NT2/D1 (cell line): ENCODE results near the gene TMED10.

Experiments
- DNase-seq: peaks from one replicate; pipeline ENCODE4 v3.0.0-alpha.2; 2011; ENCODE audit warnings: low read depth, low spot score
- H3K27me3 ChIP-seq: 2 replicates; pipeline ENCODE4 v1.6.0; 2011; ENCODE audit warnings: mild to moderate bottlenecking; ENCODE audit not compliant: insufficient read length, insufficient read depth
- H3K36me3 ChIP-seq: 2 replicates; pipeline ENCODE4 v1.6.1; 2011; ENCODE audit warnings: mild to moderate bottlenecking, low read length, mixed read lengths; ENCODE audit not compliant: insufficient read depth, insufficient read length
- H3K4me1 ChIP-seq: 2 replicates; pipeline ENCODE4 v1.5.1; 2011; ENCODE audit not compliant: insufficient read depth, insufficient read length
- H3K4me3 ChIP-seq: 2 replicates; pipeline ENCODE4 v1.5.1; 2011; ENCODE audit warnings: low read depth; ENCODE audit not compliant: insufficient read length
- H3K9ac ChIP-seq: 2 replicates; pipeline ENCODE4 v1.6.0; 2011; ENCODE audit warnings: low read depth; ENCODE audit not compliant: insufficient read length
- H3K9me3 ChIP-seq: 2 replicates; pipeline ENCODE4 v1.5.1; 2011; ENCODE audit warnings: mild to moderate bottlenecking, low read length; ENCODE audit not compliant: insufficient read depth
- SUZ12 ChIP-seq: IDR thresholded peaks from 2 replicates; pipeline ENCODE4 v1.6.1; 2011; ENCODE audit not compliant: insufficient read length, insufficient read depth; ENCODE audit errors: extremely low read depth
- YY1 ChIP-seq: IDR thresholded peaks from 2 replicates; pipeline ENCODE4 v1.6.1; 2011; ENCODE audit not compliant: insufficient read length, insufficient read depth
- ZNF274 ChIP-seq: IDR thresholded peaks from 2 replicates; pipeline ENCODE4 v1.6.1; 2011; ENCODE audit warnings: mild to moderate bottlenecking, low read depth, low read length

Gene TMED10

GRCh38 chr14:75216427-75217006, 40.1 kb upstream of the TMED10 start:
- no peak for DNase-seq
- H3K27me3 ChIP-seq = no peaks in the 10 kb centered on the region
- TF ChIP-seq ZNF274 (no peak), SUZ12 (no peak), YY1 (no peak)
- no peaks in the 10 kb centered on the region for H3K36me3 ChIP-seq
- no peaks in the 10 kb centered on the region for H3K9me3 ChIP-seq
- no peak overlapping the region for H3K9ac ChIP-seq
- H3K4me3 ChIP-seq = no peak overlapping the region
- H3K4me1 ChIP-seq = peaks cover 4% of the 10 kb centered on the region

- Histone ChIP-seq H3K9me3 (no peaks in the 10 kb centered on the region), H3K27me3 (no peaks in the 10 kb centered on the region), H3K36me3 (no peaks in the 10 kb centered on the region), H3K4me3 (no peak overlapping the region), H3K4me1 (peaks cover 4% of the 10 kb centered on the region), H3K9ac (no peak overlapping the region)
- no peak for DNase-seq
- TF ChIP-seq SUZ12 = no peak
- TF ChIP-seq ZNF274 = no peak
- TF ChIP-seq YY1 = no peak
Observed at GRCh38 chr14:75215520-75215919, 39.1 kb upstream of the TMED10 start.

GRCh38 chr14:75214558-75214957, 38.1 kb upstream of the TMED10 start:
- no peak for DNase-seq
- Histone ChIP-seq H3K9ac (no peak overlapping the region), H3K9me3 (no peaks in the 10 kb centered on the region), H3K4me1 (no peaks in the 10 kb centered on the region), H3K36me3 (no peaks in the 10 kb centered on the region), H3K4me3 (no peak overlapping the region), H3K27me3 (no peaks in the 10 kb centered on the region)
- TF ChIP-seq ZNF274 (no peak), SUZ12 (no peak), YY1 (no peak)

GRCh38 chr14:75213172-75213571, 36.8 kb upstream of the TMED10 start:
- Histone ChIP-seq H3K9me3 (no peaks in the 10 kb centered on the region), H3K36me3 (no peaks in the 10 kb centered on the region), H3K4me3 (no peak overlapping the region), H3K9ac (no peak overlapping the region), H3K27me3 (no peaks in the 10 kb centered on the region), H3K4me1 (no peaks in the 10 kb centered on the region)
- DNase-seq = no peak
- TF ChIP-seq ZNF274 = no peak
- TF ChIP-seq YY1 = no peak
- no peak for TF ChIP-seq SUZ12

- H3K4me1 ChIP-seq = no peaks in the 10 kb centered on the region
Observed at GRCh38 chr14:75208843-75209242, 32.4 kb upstream of the TMED10 start.

GRCh38 chr14:75206190-75206589, 29.8 kb upstream of the TMED10 start:
- H3K4me3 ChIP-seq = no peak overlapping the region
- no peaks in the 10 kb centered on the region for H3K9me3 ChIP-seq
- TF ChIP-seq SUZ12 (no peak), YY1 (no peak), ZNF274 (no peak)
- DNase-seq = no peak
- no peaks in the 10 kb centered on the region for H3K27me3 ChIP-seq
- no peak overlapping the region for H3K9ac ChIP-seq
- H3K36me3 ChIP-seq = no peaks in the 10 kb centered on the region
- no peaks in the 10 kb centered on the region for H3K4me1 ChIP-seq

More at GRCh38 chr14:75208843-75209242, 32.4 kb upstream of the TMED10 start:
- no peaks in the 10 kb centered on the region for H3K9me3 ChIP-seq
- no peak overlapping the region for H3K9ac ChIP-seq
- H3K36me3 ChIP-seq = no peaks in the 10 kb centered on the region
- H3K4me3 ChIP-seq = no peak overlapping the region
- H3K27me3 ChIP-seq = no peaks in the 10 kb centered on the region
- no peak for DNase-seq
- TF ChIP-seq SUZ12 (no peak), YY1 (no peak), ZNF274 (no peak)

GRCh38 chr14:75205591-75205990, 29.2 kb upstream of the TMED10 start:
- TF ChIP-seq ZNF274 = no peak
- no peak for TF ChIP-seq SUZ12
- TF ChIP-seq YY1 = no peak
- Histone ChIP-seq H3K9me3 (no peaks in the 10 kb centered on the region), H3K9ac (no peak overlapping the region), H3K27me3 (no peaks in the 10 kb centered on the region), H3K36me3 (no peaks in the 10 kb centered on the region), H3K4me1 (no peaks in the 10 kb centered on the region), H3K4me3 (no peak overlapping the region)
- DNase-seq = no peak
